Measurements from ENCODE around the gene DSCAML1.
A peak's percentile ranks its signal among the peaks of the same experiment; 100 is the strongest.
"Not testable (repeated sequence)": the region's sequence is repeated elsewhere in the genome, so short reads cannot be mapped to it uniquely, and the experiment has no call there.

DSCAML1 gene

DNA sequence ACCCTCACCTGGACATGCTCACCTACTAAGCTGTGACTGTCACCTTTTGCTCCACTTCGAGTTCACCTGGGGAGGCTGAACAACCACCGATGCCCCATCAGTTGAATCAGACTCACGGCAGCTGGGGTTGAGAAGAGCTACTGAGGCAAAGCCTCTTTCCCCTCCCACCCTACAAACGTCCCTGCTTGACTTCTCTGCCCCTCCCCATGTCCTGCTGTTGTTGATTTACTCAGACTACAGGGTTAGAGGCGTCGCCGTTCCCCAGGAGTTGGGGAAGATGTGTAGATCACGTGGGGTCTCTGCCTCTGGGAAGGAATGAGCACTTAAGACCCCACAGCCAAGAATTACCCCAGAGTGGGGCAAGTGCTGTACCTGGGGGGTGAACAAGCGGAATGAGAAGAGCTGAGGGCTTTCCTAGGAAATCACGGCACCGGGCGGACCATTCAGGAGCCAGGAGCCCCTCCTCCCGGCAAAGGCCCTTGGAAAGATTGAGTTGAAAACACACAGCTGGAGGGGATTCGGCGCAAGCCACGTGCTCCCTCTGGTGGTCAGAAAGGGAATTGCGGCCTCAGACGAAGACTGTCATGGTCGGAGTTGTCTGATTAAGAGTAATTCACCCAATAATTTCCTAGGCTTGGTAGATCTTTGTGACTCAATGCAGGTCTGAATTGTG is 20.5 kb upstream of the DSCAML1 start:
- peak; percentile 89 for DNase-seq

DNA sequence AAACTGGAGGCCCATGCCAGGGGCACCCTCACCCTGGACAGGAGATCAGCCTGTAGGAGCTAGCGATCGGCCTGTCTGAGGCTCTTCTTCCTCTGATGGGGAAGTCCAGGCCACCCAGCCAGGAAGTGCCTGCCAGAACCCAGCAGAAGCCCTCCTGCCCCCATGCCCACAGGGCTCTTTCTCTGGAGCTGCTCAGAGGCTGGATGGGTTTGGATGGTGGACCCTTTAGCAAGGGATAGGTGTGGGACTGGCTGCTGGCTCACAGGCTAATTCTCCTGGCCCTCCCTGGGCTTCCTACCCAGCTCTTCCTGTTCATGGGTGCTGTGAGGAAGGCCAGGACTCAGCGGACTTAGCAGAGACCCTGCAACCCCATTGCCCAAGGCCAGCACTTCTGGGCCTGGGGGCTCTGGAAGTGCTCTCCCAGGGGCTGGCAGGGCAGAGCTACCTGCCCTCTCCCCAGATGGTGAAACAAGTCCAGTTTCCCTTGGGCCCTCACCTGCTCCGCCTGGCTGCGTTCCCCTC is 19.9 kb upstream of the DSCAML1 start:
- peak; percentile 48 for DNase-seq

DNA sequence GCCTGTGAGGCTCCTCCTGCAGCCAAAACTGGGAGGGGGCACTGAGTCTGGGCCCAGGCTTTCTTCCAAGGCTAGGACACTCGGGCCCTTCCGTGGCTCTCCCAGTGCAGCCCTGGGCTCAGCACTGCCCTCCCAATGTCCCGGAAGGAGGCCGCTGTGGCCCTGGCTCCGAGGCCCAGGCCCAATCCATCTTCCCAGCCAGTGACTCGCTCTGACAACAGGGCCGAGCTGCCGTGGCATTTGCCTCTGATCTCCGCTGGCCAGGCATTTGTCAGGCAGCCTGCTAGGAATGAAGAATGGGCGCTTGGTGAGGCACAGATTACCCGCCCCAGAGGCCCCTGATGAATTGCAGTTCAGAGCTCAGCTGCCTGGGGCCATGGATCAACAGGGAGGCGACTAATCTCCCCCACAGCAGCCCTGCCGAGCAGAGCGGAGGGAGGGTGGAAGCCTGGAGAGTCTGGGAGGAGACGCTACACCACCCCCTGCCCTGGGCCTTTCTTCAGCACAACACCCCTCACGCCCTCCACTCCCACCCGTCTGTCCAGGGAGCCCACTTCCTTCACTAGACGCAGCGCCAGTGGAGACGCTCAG is 19.2 kb upstream of the DSCAML1 start:
- peak; percentile 56 for DNase-seq

DNA sequence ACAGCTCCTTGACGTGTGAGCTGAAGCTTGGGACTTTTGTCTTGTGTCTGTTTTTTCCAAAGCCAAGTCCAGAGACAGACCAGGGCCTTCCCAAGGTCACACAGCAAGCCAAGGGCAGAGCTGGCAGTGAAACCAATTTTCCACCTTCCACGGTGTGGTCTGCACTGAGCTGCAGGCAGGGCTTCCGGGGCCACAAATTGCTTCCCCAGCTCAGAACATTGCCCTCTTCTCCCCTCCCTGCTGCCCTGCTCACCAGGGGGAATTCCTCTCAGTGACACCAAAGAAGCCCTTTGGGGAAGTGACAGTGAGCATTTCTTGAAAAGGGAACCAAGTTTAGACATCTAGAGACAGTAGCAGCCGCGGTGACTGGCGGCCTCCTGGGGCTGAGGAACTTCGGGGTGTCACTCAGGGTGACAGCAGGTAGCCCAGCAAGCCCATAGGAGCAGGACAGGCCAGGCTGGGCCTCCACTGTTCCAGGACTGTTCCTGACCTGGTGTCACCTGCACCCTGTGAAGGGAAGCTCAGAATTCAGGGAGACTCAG is 18.3 kb upstream of the DSCAML1 start:
- DNase-seq, result peak; percentile 67

DNA sequence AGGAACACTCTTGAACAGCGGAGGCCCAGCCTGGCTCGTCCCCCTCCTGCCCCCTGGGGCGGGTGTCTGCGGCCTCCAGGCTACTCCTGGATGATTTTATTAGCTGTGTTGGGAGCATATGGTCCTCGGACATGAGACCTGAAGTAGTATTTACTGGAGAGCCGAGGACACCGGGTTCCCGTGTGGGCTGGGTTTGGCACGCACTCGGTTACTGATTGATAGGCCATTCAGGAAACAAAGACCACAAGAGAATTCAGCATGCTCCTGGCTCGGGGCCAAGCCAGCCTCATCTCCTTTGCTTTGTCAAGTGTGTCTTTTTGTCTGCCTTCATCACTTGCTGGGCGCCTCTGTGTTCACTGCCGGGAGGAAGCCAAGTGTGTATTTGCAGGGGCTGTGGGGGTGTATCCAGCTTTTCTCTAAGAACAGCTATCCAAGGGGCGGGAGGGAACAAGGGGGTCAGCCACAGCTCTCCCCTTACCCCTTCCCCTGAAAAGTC is 17.8 kb upstream of the DSCAML1 start:
- peak; percentile 96 for DNase-seq

DNA sequence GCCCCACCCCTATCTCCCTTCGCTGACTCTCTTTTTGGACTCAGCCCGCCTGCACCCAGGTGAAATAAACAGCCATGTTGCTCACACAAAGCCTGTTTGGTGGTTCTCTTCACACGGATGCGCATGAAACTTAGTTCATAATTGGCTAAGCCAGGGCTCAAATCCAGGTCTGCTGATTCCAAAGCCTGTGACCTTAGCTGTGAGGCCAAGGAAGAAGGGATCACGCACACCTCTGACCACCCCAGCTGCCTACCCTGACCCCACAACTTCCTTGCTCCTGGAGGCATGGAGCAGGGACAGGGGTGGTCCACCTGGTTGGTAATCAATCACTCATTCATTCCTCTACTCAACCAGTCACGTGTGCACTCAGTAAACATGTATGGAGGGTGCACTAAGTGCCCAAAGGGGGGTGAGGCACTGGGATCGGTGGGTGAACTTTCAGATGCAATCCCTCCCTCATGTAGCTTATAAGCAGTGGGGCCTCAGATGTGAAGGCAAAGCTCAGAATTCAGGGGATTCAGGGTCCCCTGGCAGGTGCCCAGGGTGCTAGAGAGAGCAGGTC is 17.3 kb upstream of the DSCAML1 start:
- peak; percentile 78 for DNase-seq

DNA sequence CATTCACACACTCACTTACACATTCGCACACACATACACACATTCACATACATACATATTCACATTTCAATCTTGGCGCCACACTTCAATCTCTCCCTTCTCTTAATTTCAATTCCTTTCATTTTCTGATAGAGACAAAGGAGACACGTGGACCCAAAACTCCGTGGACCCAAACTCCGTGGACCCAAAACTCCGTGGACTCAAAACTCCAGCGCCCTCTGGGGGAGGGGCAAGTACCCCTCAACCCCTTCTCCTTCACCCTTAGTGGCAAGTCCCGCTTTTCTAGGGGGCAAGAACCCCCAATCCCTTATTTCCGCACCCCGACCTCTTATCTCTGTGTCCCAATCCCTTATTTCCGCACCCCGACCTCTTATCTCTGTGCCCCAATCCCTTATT is 13.0 kb upstream of the DSCAML1 start:
- DNase-seq, result not testable (repeated sequence)

DNA sequence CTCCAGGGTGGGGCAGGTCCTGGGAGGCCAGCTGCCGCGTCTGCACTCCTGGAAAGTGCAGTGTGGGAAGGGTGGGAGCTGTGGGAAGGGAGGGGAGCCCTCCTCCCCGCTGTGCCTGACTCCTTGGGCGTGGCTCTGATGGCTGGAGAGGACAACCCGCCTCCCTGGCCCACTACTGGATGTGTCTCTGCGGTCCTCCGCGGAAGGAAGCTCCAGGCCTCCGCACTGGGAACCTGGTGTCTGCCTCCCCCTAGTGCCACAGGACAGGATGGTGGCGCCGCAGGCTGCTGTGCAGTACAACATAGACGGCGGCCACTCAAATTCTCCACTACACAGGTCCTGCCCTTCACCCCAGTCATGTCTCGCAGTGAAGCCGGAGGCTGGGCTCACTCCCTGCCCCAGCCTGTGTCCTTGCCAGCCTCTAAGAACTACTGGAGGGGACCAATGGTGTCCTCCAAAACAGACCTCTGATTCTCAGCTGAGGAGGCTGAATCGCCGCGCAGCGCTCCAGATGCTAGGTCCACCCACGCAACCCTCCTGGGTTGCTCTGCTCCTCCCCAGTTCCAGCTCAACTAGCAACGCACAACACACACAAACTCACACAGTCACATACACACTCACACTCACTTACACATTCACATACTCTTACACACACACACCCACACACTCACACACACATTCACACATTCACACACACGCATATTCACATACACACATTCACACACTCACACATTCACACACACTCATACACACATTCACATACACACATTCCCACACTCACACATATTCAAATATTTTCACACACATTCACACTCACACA is 12.4 kb upstream of the DSCAML1 start:
- DNase-seq, result peak; percentile 90

DNA sequence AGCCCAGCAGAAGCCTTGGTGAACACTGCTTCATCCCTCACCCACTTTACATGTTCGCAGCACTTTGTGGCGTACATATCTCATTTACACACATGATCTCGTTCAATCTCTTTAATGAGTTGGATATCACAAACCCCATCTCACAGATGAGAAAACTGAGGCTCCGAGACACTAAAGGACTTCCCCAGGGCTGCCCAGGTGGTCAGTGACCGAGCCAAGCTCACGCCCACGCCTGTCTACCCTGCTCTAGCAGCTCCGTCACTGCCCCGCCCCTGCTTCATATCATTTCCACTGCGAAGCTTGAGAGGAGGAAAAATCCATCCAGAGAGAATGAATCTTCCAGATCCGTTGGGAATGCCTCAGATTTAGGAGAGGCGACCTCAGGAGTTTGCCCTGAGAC is 11.8 kb upstream of the DSCAML1 start:
- DNase-seq, result no peak

DNA sequence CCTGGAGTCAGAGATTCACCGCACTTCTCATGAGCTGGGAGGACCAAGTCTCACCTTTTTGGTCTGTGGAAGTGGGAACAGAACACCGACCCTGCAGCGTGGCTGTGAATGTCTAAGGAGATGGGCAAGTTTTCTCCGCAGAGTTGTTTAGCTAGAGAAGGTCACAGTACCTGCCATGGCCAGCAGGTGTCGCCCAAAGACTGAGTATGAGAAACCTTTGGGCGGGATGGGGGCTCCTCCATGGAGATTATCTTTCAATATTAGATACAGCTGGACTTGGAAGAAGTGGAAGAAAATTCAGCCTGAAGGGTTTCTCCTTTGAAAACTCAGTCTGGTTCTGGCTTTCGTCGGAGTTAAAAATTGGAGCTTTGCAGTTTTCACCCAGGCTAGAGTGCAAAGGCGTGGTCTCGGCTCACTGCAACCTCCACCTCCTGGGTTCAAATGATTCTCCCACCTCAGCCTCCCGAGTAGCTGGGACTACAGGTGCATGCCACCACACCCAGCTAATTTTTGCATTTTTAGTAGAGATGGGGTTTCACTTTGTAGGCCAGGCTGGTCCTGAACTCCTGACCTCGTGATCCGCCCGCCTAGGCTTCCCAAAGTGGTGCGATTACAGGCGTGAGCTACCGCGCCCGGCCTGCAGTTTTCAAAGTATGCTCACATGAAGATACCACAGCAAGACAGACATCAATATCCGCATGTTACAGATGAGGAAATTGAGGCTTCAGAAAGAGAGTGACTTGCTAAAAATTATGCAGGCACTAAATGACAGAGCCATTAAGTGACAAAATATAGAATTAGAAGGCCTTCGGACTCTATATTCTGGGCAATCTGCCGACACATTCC is 10.7 kb upstream of the DSCAML1 start:
- DNase-seq, result peak; percentile 80

DNA sequence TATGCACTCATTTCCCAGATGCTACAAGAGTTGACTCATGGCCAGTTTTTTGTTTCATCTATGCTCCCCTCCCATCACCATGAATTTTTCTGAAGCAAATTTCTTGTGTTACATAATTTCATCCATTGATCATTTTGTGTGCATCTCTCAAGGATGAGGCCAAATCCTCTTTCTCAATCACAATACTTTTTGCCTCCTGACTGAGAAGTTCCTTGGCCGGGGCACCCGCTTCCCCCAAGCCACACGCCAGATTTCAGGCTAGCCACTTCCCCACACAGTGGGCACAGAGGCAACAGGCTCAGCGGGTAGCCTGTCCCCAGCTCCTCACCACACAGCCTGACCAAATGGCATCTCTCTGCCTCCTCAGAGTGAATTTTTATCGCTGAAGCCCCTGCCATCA is 9.8 kb upstream of the DSCAML1 start:
- no peak for DNase-seq

DNA sequence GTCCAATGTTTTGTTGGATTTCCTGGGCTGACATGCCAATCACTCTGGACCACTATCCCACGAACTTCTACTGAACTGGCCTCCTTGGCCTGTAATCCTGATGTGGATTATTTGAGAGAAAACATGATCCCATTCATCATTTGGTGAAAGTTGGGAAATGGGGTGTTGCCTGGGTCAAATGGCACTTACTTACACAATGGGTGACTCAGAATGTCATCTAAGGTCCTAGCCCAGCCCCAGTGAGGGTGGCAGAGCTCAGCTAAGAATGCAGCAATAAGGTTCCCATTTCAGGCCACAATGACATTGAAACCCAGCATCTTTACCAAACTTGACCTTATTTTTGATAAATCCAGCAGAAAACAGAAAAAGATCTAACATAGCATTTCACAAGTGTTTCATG is 8.0 kb upstream of the DSCAML1 start:
- no peak for DNase-seq

DNA sequence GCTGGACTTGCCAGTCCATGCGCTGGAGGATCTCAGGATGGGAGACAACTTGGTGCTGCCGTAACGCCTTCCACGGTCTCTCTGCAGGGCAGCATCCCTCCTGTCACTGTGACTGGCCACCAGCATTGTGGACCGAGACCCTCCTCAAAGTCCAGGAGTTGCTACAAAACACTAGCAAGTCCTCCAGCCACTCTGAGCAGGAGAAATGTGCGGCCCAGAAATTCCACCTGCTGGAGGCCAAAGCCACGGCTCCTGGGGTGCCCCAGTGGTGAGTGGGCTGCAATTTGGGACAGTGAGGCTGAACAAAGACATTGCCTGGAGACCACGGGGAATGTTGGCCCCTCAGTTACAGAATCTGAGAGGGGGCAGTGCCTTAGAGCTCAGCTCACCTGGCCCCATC is 6.9 kb upstream of the DSCAML1 start:
- DNase-seq, result no peak

DNA sequence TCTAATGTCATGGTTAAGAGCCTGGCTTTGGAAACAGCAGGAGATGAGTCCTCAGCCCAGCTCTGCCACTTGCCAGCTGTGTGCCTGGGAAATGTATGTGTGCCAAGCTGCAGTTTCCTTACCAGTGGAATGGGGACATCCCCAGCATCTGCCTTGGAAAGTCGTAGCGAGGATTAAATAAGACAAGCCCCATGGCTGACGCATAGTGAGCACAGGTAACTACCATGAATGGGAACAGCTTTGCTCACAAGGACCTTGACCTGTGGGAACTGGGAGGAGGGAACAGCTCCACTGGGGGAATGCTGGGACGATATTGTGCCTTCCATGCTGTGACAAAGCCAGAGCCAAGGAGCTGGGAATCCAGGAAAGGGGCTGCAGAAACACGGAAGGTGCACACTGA is 2.6 kb upstream of the DSCAML1 start:
- DNase-seq, result peak; percentile 34

DNA sequence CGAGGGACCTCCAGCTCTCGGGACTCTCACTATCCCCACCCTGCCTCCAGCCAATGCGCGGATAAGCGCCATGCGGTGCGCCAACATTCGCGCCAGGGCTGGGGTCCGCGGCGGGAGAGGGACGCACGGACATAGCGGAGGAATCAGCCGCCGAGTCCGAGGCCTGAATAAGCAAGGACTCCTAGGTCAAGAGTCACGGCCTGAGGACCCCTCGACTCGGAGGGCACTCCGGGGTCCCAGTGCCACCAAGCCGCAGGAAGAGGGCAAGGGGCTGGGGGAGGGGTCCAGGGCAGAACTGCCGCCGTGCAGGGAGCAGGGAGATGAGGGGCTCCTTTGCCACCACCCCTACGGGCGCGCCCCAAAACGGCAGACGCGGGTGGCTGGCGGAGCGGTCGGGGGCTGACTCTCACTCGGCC is 552 bp downstream of the DSCAML1 start:
- peak; percentile 53 for DNase-seq

DNA sequence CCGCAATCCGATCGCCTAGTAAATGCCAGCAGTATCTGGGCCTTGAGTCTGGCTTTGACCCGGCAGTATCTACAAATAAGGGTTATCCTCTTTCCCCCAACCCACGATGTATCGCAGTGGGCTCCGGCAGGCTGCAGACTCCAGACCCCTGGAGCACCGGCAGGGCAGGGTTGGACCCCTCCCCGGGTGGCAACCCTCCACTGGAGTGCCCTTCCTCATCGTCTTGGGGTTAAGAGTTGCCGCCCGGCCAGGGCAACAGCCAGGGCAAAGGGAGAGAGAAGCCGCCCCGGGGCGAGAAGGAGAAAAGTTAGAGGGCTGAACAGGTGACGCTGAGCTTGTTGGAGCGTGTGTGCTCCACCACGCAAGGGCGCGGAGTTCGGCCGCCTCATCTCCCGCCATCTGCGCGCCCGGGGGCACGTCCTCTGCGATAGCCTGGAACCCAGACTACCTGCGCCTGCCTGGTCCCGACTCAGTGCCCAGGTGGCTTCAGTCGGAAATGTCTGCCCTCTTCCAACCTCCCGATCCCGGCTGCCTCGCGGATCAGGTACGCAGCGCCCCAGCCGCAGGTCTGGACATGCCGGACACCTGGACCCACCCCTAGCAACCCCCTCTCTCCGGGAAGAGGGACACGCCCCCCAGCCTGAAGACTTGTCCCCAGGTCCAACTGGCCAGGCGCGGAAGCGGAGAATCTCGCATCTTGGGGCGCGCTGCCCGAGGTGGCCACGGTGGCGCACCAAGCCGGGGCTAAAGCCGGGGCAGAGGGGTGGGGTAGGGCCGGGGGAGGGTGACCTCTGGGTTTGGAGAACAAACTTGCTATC is 1.2 kb downstream of the DSCAML1 start:
- DNase-seq, result peak; percentile 61

DNA sequence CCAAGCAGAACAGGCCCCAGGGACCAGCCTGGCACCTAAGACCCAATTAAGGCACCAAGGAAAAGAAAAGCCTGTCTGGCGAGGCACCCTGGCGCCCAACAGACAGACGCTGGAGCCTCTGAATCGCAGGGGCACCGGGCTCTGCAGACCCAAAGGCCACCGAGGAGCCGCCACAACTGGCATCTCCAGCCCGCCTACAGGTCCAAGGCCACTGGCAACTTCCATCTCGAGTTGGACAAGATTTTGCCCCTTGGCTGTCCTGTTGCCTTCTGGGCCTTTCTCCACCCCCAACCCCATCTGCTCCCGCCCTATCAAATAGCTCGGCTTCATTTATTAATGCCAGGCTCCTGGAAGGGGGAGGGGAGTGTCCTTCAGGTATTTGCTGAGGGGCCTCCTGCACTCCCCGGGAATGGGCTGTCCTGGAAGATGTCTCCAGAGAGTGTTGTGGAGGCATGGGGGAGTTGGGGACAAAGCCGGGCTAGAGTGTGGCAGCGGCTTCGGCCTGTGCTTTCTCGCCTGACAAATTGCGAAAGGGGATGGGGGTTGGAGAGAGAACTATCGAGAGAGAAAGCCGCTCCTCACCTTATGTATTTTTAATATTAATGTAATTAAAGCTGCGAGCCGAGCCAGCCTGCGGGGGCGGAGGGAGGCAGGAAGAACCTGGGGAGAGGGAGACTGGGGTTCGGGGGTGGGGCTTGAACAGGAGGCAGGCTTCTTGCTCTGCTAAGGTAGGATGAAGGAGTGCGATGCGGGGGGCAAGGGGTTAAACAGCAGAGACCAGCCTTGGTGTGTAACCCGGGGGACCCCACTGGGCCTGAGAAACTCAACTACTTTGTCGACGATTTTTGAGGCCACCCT is 2.0 kb downstream of the DSCAML1 start:
- no peak for DNase-seq

DNA sequence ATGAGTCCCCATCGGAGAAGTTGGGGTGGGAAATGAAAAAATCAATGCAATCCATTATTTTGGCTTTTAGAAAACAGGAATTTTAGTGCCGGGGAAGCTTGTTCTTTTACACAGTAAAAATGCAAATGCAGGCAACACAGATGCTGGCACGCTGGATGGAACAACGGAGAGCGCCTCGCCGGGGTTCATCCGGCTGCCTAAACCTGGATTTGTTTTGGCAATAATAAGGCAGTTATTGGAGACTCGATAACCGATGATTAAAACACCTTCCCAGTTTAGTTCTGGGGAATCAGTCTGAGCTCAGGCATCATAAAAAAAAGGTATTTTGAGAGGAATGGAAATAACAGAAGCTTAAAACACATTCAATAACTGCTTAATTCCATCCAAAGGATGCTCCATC is 2.9 kb downstream of the DSCAML1 start:
- DNase-seq, result no peak

DNA sequence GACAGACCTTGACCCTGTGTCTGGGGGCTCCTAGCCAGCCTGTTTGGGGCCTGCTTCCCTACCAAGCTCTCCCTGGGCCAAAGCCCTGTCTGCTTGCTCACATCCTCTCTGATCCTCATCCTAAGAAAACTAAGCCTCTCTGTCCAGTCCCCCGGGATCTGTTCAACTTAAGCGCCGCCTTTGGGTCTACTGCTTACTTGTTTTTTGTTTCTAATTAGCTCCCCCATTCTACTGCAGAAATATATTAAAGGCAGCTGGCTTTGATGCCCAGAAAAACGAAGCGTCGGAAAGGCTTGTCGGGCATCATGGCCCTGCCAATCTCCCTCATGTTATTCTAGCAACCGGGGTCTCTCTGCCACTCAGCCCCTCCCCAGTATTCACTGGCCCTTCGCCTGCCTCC is 3.4 kb downstream of the DSCAML1 start:
- no peak for DNase-seq

DNA sequence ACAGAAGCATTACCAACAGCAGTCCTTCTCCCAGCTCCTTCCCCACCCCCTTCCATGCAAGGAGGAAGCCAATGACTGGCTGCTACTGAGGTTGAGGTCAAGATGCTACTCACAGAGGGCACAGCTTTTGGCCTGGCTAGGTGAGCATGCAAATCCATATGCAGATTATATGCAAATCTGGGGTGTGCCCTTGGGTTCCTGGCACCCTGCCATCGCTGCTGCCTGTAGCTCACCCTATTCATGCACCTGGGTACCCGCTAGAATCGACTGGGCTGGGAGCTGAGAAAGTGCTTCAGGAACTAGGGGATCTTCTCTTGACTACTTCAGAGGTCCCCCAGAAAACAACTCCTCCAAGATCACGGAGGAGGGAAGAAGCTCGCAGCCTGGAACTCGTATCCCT is 4.0 kb downstream of the DSCAML1 start:
- DNase-seq, result peak; percentile 30

Data from DMS53 (cell line).